ENCODE measurements around the gene TSTD2.
"Not testable (repeated sequence)": the region's sequence is repeated elsewhere in the genome, so short reads cannot be mapped to it uniquely, and the experiment has no call there.

TSTD2 gene

DNA sequence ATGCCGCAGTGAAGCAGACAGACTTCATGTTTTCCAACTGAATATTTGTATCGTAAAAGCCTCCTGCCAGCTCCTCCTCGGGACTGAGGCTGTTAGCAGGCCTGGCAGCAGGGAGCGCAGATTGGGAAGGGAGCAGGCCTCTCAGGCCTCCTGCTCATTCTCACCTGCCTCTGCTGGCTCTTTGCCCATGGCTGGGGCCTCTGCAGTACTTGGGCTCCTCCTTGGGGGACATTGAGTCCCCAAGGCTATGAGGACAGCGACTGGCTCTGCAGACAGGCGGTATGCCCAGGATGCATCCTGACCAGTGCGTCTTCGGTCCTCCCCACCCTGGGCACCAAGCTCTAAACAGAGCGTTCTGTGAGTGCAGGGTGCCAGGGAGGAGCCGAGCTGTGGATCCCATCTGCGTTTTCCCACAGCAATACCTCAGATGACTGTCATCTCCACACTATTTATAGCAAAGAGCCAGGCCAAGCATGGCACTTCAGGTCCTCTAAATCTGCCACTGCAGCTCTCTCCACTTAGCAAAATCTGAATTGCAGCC, 38.7 kb downstream of the TSTD2 start:
- TF ChIP-seq, protein P1, sequence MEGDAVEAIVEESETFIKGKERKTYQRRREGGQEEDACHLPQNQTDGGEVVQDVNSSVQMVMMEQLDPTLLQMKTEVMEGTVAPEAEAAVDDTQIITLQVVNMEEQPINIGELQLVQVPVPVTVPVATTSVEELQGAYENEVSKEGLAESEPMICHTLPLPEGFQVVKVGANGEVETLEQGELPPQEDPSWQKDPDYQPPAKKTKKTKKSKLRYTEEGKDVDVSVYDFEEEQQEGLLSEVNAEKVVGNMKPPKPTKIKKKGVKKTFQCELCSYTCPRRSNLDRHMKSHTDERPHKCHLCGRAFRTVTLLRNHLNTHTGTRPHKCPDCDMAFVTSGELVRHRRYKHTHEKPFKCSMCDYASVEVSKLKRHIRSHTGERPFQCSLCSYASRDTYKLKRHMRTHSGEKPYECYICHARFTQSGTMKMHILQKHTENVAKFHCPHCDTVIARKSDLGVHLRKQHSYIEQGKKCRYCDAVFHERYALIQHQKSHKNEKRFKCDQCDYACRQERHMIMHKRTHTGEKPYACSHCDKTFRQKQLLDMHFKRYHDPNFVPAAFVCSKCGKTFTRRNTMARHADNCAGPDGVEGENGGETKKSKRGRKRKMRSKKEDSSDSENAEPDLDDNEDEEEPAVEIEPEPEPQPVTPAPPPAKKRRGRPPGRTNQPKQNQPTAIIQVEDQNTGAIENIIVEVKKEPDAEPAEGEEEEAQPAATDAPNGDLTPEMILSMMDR (IDR thresholded peaks at IDR 0.05; ENCODE audit: low read depth, low read length, missing control alignments): no peak
- H3K4me3 ChIP-seq (ENCODE audit: low read depth, low read length): no peak overlapping the region
- no peak for DNase-seq (ENCODE audit: low read depth)

DNA sequence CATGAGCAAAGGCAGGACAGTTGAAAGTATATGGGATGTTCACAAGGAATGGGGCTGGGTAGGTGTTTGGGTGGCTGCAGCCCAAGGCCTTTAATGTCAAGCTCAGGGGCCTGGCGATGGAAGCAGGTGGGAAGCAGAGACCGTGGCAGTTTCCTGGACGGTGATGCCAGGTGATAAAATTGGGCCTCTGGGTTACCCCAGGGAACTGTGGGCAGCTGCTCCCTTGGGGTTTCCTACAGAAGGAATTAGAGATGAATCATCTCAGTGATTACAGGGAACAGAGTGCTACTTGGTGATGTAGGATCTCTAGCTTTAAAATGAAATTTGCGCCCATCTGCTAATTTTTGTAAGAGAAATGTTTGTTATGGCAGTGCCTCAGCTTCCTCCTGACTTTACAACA, 39.2 kb downstream of the TSTD2 start:
- TF ChIP-seq, protein P1 (IDR thresholded peaks at IDR 0.05; ENCODE audit: low read depth, low read length, missing control alignments): no peak
- no peak overlapping the region for H3K4me3 ChIP-seq (ENCODE audit: low read depth, low read length)
- DNase-seq (ENCODE audit: low read depth): no peak

DNA sequence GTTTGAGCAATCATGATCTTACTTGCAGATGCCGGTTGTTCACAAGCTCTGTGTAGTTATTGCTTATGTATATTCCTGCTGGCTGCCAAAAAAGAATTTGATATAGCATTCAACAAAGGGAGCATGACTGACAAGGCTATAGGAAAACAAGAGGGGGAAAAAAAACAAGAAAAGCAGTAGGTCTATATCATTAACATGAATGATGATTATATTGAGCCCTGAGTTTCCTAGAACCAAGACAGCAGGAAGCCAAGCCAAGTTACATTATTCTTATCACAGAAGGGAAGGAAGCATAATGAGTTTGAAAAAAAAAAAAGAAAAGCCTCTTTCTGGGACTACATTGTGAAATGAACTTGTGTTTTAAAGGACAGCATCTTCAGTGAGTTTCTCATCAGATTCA, 41.0 kb downstream of the TSTD2 start:
- H3K4me3 ChIP-seq (ENCODE audit: low read depth, low read length): no peak overlapping the region
- no peak for DNase-seq (ENCODE audit: low read depth)
- TF ChIP-seq, protein P1 (IDR thresholded peaks at IDR 0.05; ENCODE audit: low read depth, low read length, missing control alignments): no peak

DNA sequence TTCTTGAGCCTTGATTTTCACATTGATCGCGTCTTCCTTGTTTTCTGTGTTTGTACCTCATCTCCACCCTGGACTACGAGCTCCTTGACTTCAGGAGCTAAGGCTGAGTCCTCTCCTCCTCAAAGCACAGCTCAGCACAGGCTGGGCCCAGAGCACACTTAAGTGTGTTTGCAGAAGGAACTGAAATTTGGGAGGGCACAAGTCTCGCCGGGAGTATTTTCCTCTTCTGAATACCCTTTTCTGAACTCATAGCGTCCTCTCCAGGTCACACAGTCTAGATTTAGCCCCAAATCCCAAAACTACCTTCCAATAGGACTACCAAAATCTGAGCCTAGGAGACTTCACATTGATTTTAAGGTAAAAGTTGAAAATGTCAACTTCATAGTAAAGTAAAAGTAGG, 41.6 kb downstream of the TSTD2 start:
- no peak for DNase-seq (ENCODE audit: low read depth)
- no peak overlapping the region for H3K4me3 ChIP-seq (ENCODE audit: low read depth, low read length)
- TF ChIP-seq, protein P1 (IDR thresholded peaks at IDR 0.05; ENCODE audit: low read depth, low read length, missing control alignments): no peak

GRCh38 chr9:97586909-97587308, 46.3 kb downstream of the TSTD2 start:
- not testable (repeated sequence) for H3K4me3 ChIP-seq (ENCODE audit: low read depth, low read length); DNase-seq (ENCODE audit: low read depth)

DNA sequence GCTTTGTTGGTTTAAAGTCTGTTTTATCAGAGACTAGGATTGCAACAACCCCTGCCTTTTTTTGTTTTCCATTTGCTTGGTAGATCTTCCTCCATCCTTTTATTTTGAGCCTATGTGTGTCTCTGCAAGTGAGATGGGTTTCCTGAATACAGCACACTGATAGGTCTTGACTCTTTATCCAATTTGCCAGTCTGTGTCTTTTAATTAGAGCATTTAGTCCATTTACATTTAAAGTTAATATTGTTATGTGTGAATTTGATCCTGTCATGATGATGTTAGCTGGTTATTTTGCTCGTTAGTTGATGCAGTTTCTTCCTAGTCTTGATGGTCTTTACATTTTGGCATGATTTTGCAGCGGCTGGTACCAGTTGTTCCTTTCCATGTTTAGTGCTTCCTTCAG, 48.4 kb downstream of the TSTD2 start:
- not testable (repeated sequence) for DNase-seq (ENCODE audit: low read depth); H3K4me3 ChIP-seq (ENCODE audit: low read depth, low read length)

DNA sequence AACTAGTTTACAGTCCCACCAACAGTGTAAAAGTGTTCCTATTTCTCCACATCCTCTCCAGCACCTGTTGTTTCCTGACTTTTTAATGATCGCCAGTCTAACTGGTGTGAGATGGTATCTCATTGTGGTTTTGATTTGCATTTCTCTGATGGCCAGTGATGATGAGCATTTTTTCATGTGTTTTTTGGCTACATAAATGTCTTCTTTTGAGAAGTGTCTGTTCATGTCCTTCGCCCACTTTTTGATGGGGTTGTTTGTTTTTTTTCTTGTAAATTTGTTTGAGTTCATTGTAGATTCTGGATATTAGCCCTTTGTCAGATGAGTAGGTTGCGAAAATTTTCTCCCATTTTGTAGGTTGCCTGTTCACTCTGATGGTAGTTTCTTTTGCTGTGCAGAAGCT, 51.6 kb downstream of the TSTD2 start:
- DNase-seq (ENCODE audit: low read depth); H3K4me3 ChIP-seq (ENCODE audit: low read depth, low read length): not testable (repeated sequence)

GRCh38 chr9:97579914-97580313, 53.3 kb downstream of the TSTD2 start:
- TF ChIP-seq, protein P1 (IDR thresholded peaks at IDR 0.05; ENCODE audit: low read depth, low read length, missing control alignments): no peak
- no peak overlapping the region for H3K4me3 ChIP-seq (ENCODE audit: low read depth, low read length)
- DNase-seq (ENCODE audit: low read depth): no peak

GRCh38 chr9:97578846-97579245, 54.3 kb downstream of the TSTD2 start:
- no peak for DNase-seq (ENCODE audit: low read depth)
- TF ChIP-seq, protein P1 (IDR thresholded peaks at IDR 0.05; ENCODE audit: low read depth, low read length, missing control alignments): no peak
- H3K4me3 ChIP-seq (ENCODE audit: low read depth, low read length): no peak overlapping the region
